OCI-LY7 (cell line): Measurements from ENCODE around the gene TENT5C.

ENCODE experiments used
- CTCF ChIP-seq: fragments of 200-600 bp; sonication (generic); conservative IDR thresholded peaks from 2 replicates; pipeline ENCODE4 v1.5.1; 2014; ENCODE audit warnings: mild to moderate bottlenecking, antibody characterized with exemption, low read length, moderate library complexity, mixed read lengths
- EZH2phosphoT487 ChIP-seq: fragments of 200-600 bp; sonication (generic); IDR thresholded peaks from 2 replicates; pipeline ENCODE4 v1.6.1; 2018; ENCODE audit warnings: low read depth, borderline replicate concordance, mild to moderate bottlenecking, mixed run types, antibody characterized with exemption, low read length, moderate library complexity, mixed read lengths

- no peak for TF ChIP-seq CTCF
- TF ChIP-seq EZH2phosphoT487, result no peak
These were observed 38.4 kb upstream of the TENT5C start for GRCh38 chr1:117567435-117567834.
